ENCODE results near the gene ANKRD13A.
"Not testable (repeated sequence)": the region's sequence is repeated elsewhere in the genome, so short reads cannot be mapped to it uniquely, and the experiment has no call there.

GRCh38 chr12:110056643-110057042 is 57.4 kb downstream of the ANKRD13A start:
- not testable (repeated sequence) for TF ChIP-seq CTCF, POLR2A (IDR thresholded peaks at IDR 0.05)

Data from breast epithelium (tissue), 3 donors.